ENCODE measurements around the gene MATN4. TPM values are rescaled to one million over a fixed set of nuclear protein-coding genes. Genes with fewer than 3 reads are reported as not detected.

The MATN4 gene
- total and polyA plus RNA-seq, 2 of the 4 experiments (the other 2 are of a cell fraction): 0.12 TPM; not detected in 1

- no CpG with 5 or more reads among the region's 6 CpGs for WGBS, 2 experiments (ENCODE audit: extremely low coverage in 2 of 2, insufficient read length in 1 of 2)
- ATAC-seq (ENCODE audit: low read depth) (no peak), DNase-seq (no peak)
- dilution Hi-C loops (cut with HindIII; ENCODE audit: low sequenced_read_pairs, unreplicated experiment): no loop called here
- no peaks in the 10 kb centered on the region for H3K9me3 ChIP-seq (ENCODE audit: control insufficient read depth, insufficient read depth, low read length)
- POLR2A ChIA-PET (ENCODE audit: unreplicated experiment): no interaction called here
- H3K27me3 ChIP-seq (ENCODE audit: control insufficient read depth, insufficient read depth, low read length): no peaks in the 10 kb centered on the region
- 0 out of 2 replicates have a peak, but pooled peaks cover 1% of the 10 kb centered on the region for H3K4me1 ChIP-seq (ENCODE audit: control insufficient read depth, insufficient read depth, low read length)
- H3K4ac ChIP-seq (ENCODE audit: low read depth, low read length): no peak overlapping the region
- no peak overlapping the region for H2BK20ac ChIP-seq (ENCODE audit: low read depth, low read length)
- H3K9me1 ChIP-seq (ENCODE audit: insufficient read depth, low read length): peaks cover 2% of the 10 kb centered on the region; the same call in 1 of the 2 replicates
- H3K56ac ChIP-seq (ENCODE audit: extremely low read depth, insufficient read depth, low read length): no peak overlapping the region
- H3K27ac ChIP-seq (ENCODE audit: insufficient read depth, low read length): no peak overlapping the region
- BruUV-seq (replicated peaks): no TSS peak
- in situ Hi-C loops (cut with MboI; ENCODE audit: low sequenced_read_pairs): loop anchor here (25.0 kb wide), 1 partner anchor 587 kb away; the partner anchor contains the start of gene PLTP
- H3K36me3 ChIP-seq (ENCODE audit: control insufficient read depth, insufficient read depth, low read length): peaks cover 51% of the 10 kb centered on the region
- peaks cover 39% of the 10 kb centered on the region for H4K20me1 ChIP-seq (ENCODE audit: insufficient read depth, low read length)
- no peak overlapping the region for H3K9ac ChIP-seq (ENCODE audit: low read depth, low read length)
- H3K79me1 ChIP-seq (ENCODE audit: low read depth in 1 of 2, low read length in 2 of 2): peaks cover 29 to 41% of the 10 kb centered on the region in 2 experiments
- H2AK5ac ChIP-seq (ENCODE audit: low read depth, low read length): no peak overlapping the region
- no peak overlapping the region for H2BK15ac ChIP-seq (ENCODE audit: low read depth, low read length)
- no peak overlapping the region for H2BK5ac ChIP-seq (ENCODE audit: low read depth, low read length, poor library complexity, severe bottlenecking)
- H2AFZ ChIP-seq (replicated peaks; ENCODE audit: low read length, poor library complexity): no peak overlapping the region
- H3K4me2 ChIP-seq (ENCODE audit: low read depth, low read length): no peak overlapping the region
- no peak overlapping the region for H4K5ac ChIP-seq (ENCODE audit: low read depth, low read length)
- H2BK120ac ChIP-seq (ENCODE audit: low read depth, low read length): no peak overlapping the region
- CTCF ChIA-PET: no interaction called here
- no peak overlapping the region for H3K14ac ChIP-seq (replicated peaks; ENCODE audit: low read depth, low read length)
- intact Hi-C loops (cut with micrococcal nuclease): no loop called here
- no peak overlapping the region for H3K4me3 ChIP-seq (ENCODE audit: insufficient read depth, low read depth, low read length)
- H2AK9ac ChIP-seq (replicated peaks; ENCODE audit: low read depth, low read length, poor library complexity): no peak overlapping the region
- no peak overlapping the region for H3K23ac ChIP-seq (ENCODE audit: low read depth, low read length)
- H3K18ac ChIP-seq (ENCODE audit: low read depth, low read length): no peak overlapping the region
- no peak overlapping the region for H4K8ac ChIP-seq (ENCODE audit: low read depth in 2 of 2, low read length in 2 of 2)
- no peak for TF ChIP-seq CEBPB (IDR thresholded peaks at IDR 0.05; ENCODE audit: low read depth, low read length)
- no peak for TF ChIP-seq CHD1 (IDR thresholded peaks at IDR 0.05; ENCODE audit: low read depth, low read length)
- no peak for TF ChIP-seq MXI1 (IDR thresholded peaks at IDR 0.05; ENCODE audit: borderline replicate concordance, low read depth, low read length)
- TF ChIP-seq RAD21 (IDR thresholded peaks at IDR 0.05; ENCODE audit: low read length): no peak
- TF ChIP-seq, protein P1, sequence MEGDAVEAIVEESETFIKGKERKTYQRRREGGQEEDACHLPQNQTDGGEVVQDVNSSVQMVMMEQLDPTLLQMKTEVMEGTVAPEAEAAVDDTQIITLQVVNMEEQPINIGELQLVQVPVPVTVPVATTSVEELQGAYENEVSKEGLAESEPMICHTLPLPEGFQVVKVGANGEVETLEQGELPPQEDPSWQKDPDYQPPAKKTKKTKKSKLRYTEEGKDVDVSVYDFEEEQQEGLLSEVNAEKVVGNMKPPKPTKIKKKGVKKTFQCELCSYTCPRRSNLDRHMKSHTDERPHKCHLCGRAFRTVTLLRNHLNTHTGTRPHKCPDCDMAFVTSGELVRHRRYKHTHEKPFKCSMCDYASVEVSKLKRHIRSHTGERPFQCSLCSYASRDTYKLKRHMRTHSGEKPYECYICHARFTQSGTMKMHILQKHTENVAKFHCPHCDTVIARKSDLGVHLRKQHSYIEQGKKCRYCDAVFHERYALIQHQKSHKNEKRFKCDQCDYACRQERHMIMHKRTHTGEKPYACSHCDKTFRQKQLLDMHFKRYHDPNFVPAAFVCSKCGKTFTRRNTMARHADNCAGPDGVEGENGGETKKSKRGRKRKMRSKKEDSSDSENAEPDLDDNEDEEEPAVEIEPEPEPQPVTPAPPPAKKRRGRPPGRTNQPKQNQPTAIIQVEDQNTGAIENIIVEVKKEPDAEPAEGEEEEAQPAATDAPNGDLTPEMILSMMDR (conservative IDR thresholded peaks at IDR 0.05; ENCODE audit: low read depth, low read length): no peak
- no peak for TF ChIP-seq USF2 (IDR thresholded peaks at IDR 0.05; ENCODE audit: low read depth, low read length)
- TF ChIP-seq POLR2A (IDR thresholded peaks at IDR 0.05; ENCODE audit: low read depth, low read length): no peak
- TF ChIP-seq NFE2L2 (IDR thresholded peaks at IDR 0.05; ENCODE audit: low read depth, low read length): no peak
- TF ChIP-seq, protein P2, sequence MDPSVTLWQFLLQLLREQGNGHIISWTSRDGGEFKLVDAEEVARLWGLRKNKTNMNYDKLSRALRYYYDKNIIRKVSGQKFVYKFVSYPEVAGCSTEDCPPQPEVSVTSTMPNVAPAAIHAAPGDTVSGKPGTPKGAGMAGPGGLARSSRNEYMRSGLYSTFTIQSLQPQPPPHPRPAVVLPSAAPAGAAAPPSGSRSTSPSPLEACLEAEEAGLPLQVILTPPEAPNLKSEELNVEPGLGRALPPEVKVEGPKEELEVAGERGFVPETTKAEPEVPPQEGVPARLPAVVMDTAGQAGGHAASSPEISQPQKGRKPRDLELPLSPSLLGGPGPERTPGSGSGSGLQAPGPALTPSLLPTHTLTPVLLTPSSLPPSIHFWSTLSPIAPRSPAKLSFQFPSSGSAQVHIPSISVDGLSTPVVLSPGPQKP (IDR thresholded peaks at IDR 0.05; ENCODE audit: borderline replicate concordance, low read depth, low read length): no peak
- TF ChIP-seq RFX5 (IDR thresholded peaks at IDR 0.05; ENCODE audit: low read depth, low read length): no peak
- TF ChIP-seq SMC3 (IDR thresholded peaks at IDR 0.05; ENCODE audit: low read depth, low read length): no peak
- no peak overlapping the region for H4K91ac ChIP-seq (ENCODE audit: insufficient read depth, low read depth, low read length)
These were observed 17.3 kb upstream of the MATN4 start for GRCh38 chr20:45325371-45325770.

Data from IMR-90 (cell line).